Measurements from ENCODE around the gene CYB561D1. TPM values are rescaled to one million over a fixed set of nuclear protein-coding genes. Genes with fewer than 3 reads are reported as not detected.

CYB561D1 gene
- total and polyA plus RNA-seq, 9 of the 15 experiments (the other 6 are each of a cell fraction or from before 2014, with no cell fraction given), result 0.71 to 7.2 (median 3.5) TPM

DNA sequence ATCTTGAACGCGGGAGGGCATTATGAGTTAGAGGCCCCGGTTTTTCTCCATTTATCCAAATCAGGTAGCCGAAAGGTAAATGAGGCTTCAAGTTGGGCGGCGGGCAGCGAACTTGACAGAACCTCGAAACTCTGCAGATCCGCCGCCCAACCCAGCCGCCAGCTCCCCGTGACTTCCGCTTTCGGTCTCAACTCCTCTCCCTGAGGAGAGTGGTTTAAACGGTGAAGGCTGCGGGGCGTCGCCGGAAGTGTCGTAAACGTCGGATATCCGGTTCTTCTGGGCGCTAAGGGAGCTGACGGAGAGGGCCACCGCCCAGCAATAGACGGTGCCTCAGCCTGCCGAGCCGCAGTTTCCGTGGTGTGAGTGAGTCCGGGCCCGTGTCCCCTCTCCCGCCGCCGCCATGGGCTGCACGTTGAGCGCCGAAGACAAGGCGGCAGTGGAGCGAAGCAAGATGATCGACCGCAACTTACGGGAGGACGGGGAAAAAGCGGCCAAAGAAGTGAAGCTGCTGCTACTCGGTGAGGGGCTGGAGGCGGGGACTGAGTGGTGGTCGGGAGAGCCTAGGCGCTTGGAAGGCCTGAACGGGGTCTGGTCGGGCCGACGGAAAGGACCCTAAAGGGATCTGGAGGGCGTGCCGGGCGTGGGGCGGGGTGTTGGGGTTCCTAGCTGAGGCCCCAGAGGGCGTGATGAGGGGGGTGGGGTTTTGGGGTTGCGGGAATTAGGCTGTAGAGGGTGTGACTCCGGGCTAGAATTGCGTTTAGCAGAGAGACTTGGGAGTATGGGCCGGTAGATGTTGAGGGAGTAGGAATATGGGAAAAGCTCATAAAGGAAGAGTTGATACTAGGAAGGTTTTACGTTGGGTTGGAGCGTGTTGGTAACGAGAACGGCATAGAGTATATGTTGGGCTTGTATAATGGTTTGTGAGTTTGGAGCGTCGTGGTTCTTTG is 54.7 kb downstream of the CYB561D1 start, which contains the start of gene GNAI3 (continued):
- TF ChIP-seq GTF2A2 (tag; IDR thresholded peaks at IDR 0.05), result 0 out of 2 replicates have a peak, but pooled peaks have one; percentile 16
- TF ChIP-seq ZKSCAN8 (CRISPR knock-in tag; IDR thresholded peaks at IDR 0.05), result no peak
- TF ChIP-seq, protein P1, sequence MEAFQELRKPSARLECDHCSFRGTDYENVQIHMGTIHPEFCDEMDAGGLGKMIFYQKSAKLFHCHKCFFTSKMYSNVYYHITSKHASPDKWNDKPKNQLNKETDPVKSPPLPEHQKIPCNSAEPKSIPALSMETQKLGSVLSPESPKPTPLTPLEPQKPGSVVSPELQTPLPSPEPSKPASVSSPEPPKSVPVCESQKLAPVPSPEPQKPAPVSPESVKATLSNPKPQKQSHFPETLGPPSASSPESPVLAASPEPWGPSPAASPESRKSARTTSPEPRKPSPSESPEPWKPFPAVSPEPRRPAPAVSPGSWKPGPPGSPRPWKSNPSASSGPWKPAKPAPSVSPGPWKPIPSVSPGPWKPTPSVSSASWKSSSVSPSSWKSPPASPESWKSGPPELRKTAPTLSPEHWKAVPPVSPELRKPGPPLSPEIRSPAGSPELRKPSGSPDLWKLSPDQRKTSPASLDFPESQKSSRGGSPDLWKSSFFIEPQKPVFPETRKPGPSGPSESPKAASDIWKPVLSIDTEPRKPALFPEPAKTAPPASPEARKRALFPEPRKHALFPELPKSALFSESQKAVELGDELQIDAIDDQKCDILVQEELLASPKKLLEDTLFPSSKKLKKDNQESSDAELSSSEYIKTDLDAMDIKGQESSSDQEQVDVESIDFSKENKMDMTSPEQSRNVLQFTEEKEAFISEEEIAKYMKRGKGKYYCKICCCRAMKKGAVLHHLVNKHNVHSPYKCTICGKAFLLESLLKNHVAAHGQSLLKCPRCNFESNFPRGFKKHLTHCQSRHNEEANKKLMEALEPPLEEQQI (IDR thresholded peaks at IDR 0.05), result no peak
- TF ChIP-seq ZNF354B (CRISPR knock-in tag; IDR thresholded peaks at IDR 0.05), result no peak
- TF ChIP-seq, protein P2, sequence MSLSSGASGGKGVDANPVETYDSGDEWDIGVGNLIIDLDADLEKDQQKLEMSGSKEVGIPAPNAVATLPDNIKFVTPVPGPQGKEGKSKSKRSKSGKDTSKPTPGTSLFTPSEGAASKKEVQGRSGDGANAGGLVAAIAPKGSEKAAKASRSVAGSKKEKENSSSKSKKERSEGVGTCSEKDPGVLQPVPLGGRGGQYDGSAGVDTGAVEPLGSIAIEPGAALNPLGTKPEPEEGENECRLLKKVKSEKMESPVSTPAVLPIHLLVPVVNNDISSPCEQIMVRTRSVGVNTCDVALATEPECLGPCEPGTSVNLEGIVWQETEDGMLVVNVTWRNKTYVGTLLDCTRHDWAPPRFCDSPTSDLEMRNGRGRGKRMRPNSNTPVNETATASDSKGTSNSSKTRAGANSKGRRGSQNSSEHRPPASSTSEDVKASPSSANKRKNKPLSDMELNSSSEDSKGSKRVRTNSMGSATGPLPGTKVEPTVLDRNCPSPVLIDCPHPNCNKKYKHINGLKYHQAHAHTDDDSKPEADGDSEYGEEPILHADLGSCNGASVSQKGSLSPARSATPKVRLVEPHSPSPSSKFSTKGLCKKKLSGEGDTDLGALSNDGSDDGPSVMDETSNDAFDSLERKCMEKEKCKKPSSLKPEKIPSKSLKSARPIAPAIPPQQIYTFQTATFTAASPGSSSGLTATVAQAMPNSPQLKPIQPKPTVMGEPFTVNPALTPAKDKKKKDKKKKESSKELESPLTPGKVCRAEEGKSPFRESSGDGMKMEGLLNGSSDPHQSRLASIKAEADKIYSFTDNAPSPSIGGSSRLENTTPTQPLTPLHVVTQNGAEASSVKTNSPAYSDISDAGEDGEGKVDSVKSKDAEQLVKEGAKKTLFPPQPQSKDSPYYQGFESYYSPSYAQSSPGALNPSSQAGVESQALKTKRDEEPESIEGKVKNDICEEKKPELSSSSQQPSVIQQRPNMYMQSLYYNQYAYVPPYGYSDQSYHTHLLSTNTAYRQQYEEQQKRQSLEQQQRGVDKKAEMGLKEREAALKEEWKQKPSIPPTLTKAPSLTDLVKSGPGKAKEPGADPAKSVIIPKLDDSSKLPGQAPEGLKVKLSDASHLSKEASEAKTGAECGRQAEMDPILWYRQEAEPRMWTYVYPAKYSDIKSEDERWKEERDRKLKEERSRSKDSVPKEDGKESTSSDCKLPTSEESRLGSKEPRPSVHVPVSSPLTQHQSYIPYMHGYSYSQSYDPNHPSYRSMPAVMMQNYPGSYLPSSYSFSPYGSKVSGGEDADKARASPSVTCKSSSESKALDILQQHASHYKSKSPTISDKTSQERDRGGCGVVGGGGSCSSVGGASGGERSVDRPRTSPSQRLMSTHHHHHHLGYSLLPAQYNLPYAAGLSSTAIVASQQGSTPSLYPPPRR (CRISPR knock-in tag; IDR thresholded peaks at IDR 0.05; ENCODE audit: borderline replicate concordance), result no peak
- no peak for TF ChIP-seq HNRNPL (IDR thresholded peaks at IDR 0.05; ENCODE audit: low read depth, low read length)
- TF ChIP-seq, protein P3, sequence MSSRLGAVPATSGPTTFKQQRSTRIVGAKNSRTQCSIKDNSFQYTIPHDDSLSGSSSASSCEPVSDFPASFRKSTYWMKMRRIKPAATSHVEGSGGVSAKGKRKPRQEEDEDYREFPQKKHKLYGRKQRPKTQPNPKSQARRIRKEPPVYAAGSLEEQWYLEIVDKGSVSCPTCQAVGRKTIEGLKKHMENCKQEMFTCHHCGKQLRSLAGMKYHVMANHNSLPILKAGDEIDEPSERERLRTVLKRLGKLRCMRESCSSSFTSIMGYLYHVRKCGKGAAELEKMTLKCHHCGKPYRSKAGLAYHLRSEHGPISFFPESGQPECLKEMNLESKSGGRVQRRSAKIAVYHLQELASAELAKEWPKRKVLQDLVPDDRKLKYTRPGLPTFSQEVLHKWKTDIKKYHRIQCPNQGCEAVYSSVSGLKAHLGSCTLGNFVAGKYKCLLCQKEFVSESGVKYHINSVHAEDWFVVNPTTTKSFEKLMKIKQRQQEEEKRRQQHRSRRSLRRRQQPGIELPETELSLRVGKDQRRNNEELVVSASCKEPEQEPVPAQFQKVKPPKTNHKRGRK (tag; IDR thresholded peaks at IDR 0.05), result no peak
- TF ChIP-seq FIP1L1 (IDR thresholded peaks at IDR 0.05; ENCODE audit: low read depth, low read length, poor library complexity, severe bottlenecking), result peak; percentile 58
- TF ChIP-seq ZNF239 (CRISPR knock-in tag; IDR thresholded peaks at IDR 0.05), result no peak
- no peak for TF ChIP-seq NR2F6 (CRISPR knock-in tag; IDR thresholded peaks at IDR 0.05)
- peak; percentile 27; the same call in 1 of the 2 replicates for TF ChIP-seq ZNF24 (IDR thresholded peaks at IDR 0.05)
- TF ChIP-seq, protein P4, sequence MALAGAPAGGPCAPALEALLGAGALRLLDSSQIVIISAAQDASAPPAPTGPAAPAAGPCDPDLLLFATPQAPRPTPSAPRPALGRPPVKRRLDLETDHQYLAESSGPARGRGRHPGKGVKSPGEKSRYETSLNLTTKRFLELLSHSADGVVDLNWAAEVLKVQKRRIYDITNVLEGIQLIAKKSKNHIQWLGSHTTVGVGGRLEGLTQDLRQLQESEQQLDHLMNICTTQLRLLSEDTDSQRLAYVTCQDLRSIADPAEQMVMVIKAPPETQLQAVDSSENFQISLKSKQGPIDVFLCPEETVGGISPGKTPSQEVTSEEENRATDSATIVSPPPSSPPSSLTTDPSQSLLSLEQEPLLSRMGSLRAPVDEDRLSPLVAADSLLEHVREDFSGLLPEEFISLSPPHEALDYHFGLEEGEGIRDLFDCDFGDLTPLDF (CRISPR knock-in tag; IDR thresholded peaks at IDR 0.05), result peak; percentile 71; the same call in 1 of the 2 replicates
- TF ChIP-seq TCFL5 (CRISPR knock-in tag; conservative IDR thresholded peaks at IDR 0.05), result no peak
- TF ChIP-seq ZNF197 (CRISPR knock-in tag; IDR thresholded peaks at IDR 0.05; ENCODE audit: low read depth), result peak; percentile 71; the same call in 1 of the 2 replicates

Data from K562 (cell line).